GM12878 (cell line): ENCODE data around the gene B3GNT2. TPM values are rescaled to one million over a fixed set of nuclear protein-coding genes. Genes with fewer than 3 reads are reported as not detected.

Experiments
- ATAC-seq: fragments of 200-7000 bp; cut with Tn5 transposase; 3 replicates; pipeline ENCODE4 v1.9.1; 2020; ENCODE audit warnings: mild to moderate bottlenecking, moderate library complexity
- BruUV-seq: library from RNA; stranded (reverse); fragments of 400-500 nt; replicated peaks from 2 replicates; lab custom pipeline; 2021; lab: Mats Ljungman, UMichigan
- CTCF ChIA-PET: fragments of 300-600 bp; sonication (Branson Sonifier 250); formaldehyde crosslinking; extraction: SDS; loops from one replicate; lab custom pipeline; 2021; ENCODE audit warnings: inconsistent platforms; lab: Yijun Ruan, JAX
- POLR2A ChIA-PET: fragments of 350-600 bp; formaldehyde crosslinking; extraction: SDS; loops from one replicate; lab custom pipeline; 2021; ENCODE audit warnings: inconsistent platforms; lab: Charles Lee
- RAD21 ChIA-PET: fragments of 300-600 bp; sonication (Branson Sonifier 250); formaldehyde crosslinking; loops from one replicate; lab custom pipeline; 2023; ENCODE audit warnings: antibody characterized with exemption; ENCODE audit not compliant: unreplicated experiment; lab: Charles Lee
- SMC1A ChIA-PET: fragments of 300-600 bp; sonication (Branson Sonifier 250); formaldehyde crosslinking; loops from one replicate; lab custom pipeline; 2023; ENCODE audit not compliant: unreplicated experiment, uncharacterized antibody; lab: Charles Lee
- DNase-seq: peaks from one replicate; pipeline ENCODE4 v3.0.0-alpha.2; 2011; ENCODE audit warnings: low read depth, low spot score
- FAIRE-seq: peaks from 3 replicates; lab custom pipeline; 2011; peaks lifted over from hg19 to GRCh38; lab: Jason Lieb, UNC
- H2AFZ ChIP-seq: 2 replicates; pipeline ENCODE4 v1.6.0; 2011; ENCODE audit warnings: low read depth, low read length, control low read depth; ENCODE audit not compliant: control insufficient read depth
- H3K27ac ChIP-seq: 2 replicates; pipeline ENCODE4 v1.5.1; 2011; ENCODE audit warnings: control low read depth; ENCODE audit not compliant: control insufficient read depth, insufficient read depth
- H3K27me3 ChIP-seq, 2 experiments: replicated peaks in 1 of 2; 2 replicates each; pipeline versions ENCODE4 v1.6.0 to v1.6.1; 2011; ENCODE audit warnings: low read length in 1 of 2; ENCODE audit not compliant: control insufficient read depth in 2 of 2, insufficient read depth in 2 of 2
- H3K36me3 ChIP-seq, 2 experiments: 2 replicates each; pipeline ENCODE4 v1.5.1; 2011; ENCODE audit warnings: low read length in 1 of 2; ENCODE audit not compliant: control insufficient read depth in 2 of 2, insufficient read depth in 2 of 2
- H3K4me1 ChIP-seq: 2 replicates; pipeline ENCODE4 v1.6.1; 2011; ENCODE audit warnings: mild to moderate bottlenecking, low read length, moderate library complexity, mixed read lengths; ENCODE audit not compliant: control insufficient read depth, insufficient read depth
- H3K4me2 ChIP-seq: 2 replicates; pipeline ENCODE4 v1.6.0; 2011; ENCODE audit warnings: control low read depth; ENCODE audit not compliant: control insufficient read depth, insufficient read depth
- H3K4me3 ChIP-seq: fragments of 200-600 bp; sonication (generic); 2 replicates; pipeline ENCODE4 v1.5.1; 2016
- H3K79me2 ChIP-seq: 2 replicates; pipeline ENCODE4 v1.6.0; 2011; ENCODE audit warnings: low read length; ENCODE audit not compliant: control insufficient read depth, insufficient read depth
- H3K9ac ChIP-seq: 2 replicates; pipeline ENCODE4 v1.8.0; 2011; ENCODE audit warnings: low read length, control low read depth, mixed read lengths; ENCODE audit not compliant: control insufficient read depth, insufficient read depth
- H3K9me3 ChIP-seq: replicated peaks from 3 replicates; pipeline ENCODE4 v1.5.1; 2011; ENCODE audit warnings: mild to moderate bottlenecking, low read length; ENCODE audit not compliant: control insufficient read depth, insufficient read depth
- H4K20me1 ChIP-seq: 2 replicates; pipeline ENCODE4 v1.6.0; 2011; ENCODE audit not compliant: control insufficient read depth, insufficient read depth
- ASH2L ChIP-seq: fragments of 300-600, 200-600 bp; sonication (generic); IDR thresholded peaks from 2 replicates; pipeline ENCODE4 v1.6.1; 2017; ENCODE audit warnings: low read depth, mild to moderate bottlenecking, borderline replicate concordance
- ATF7 ChIP-seq: fragments of 450-650 bp; IDR thresholded peaks from 2 replicates; pipeline ENCODE4 v1.6.1; 2016; ENCODE audit warnings: low read depth, mild to moderate bottlenecking
- GABPA ChIP-seq: IDR thresholded peaks from 2 replicates; pipeline ENCODE4 v1.6.1; 2014; ENCODE audit warnings: antibody characterized with exemption, low read depth, mild to moderate bottlenecking, inconsistent platforms
- MEF2B ChIP-seq: fragments of 450-650 bp; IDR thresholded peaks from 2 replicates; pipeline ENCODE4 v1.6.1; 2018; ENCODE audit warnings: mild to moderate bottlenecking, moderate library complexity; ENCODE audit not compliant: partially characterized antibody, poor library complexity, severe bottlenecking
- TARDBP ChIP-seq: IDR thresholded peaks from 2 replicates; pipeline ENCODE4 v1.6.1; 2016; ENCODE audit warnings: borderline replicate concordance
- YBX1 ChIP-seq: fragments of 450-650 bp; IDR thresholded peaks from 2 replicates; pipeline ENCODE4 v1.6.1; 2016; ENCODE audit warnings: antibody characterized with exemption
- YY1 ChIP-seq: IDR thresholded peaks from 2 replicates; pipeline ENCODE4 v1.6.1; 2011; ENCODE audit warnings: low read depth, mild to moderate bottlenecking, low read length
- ZNF207 ChIP-seq: fragments of 450-650 bp; IDR thresholded peaks from 2 replicates; pipeline ENCODE4 v1.6.1; 2014; ENCODE audit warnings: antibody characterized with exemption, mild to moderate bottlenecking, borderline replicate concordance
- ZZZ3 ChIP-seq: IDR thresholded peaks from 2 replicates; pipeline ENCODE4 v1.6.1; 2011; ENCODE audit warnings: low read depth; ENCODE audit not compliant: control insufficient read depth, insufficient read length
- WGBS: methylation state at CpG from one replicate; pipeline ENCODE4 v1.1.6; 2016; ENCODE audit warnings: low lambda C conversion rate; ENCODE audit not compliant: insufficient replicate concordance, insufficient coverage; ENCODE audit errors: missing lambda C conversion rate; 5-methylcytosine and 5-hydroxymethylcytosine counted together
- in situ Hi-C: fragments of 300-500 bp; cut with MboI; formaldehyde crosslinking; loops from 9 replicates; pipeline ENCODE4 v1.14.3; 2018; ENCODE audit warnings: mixed read lengths
- intact Hi-C: fragments of 100-400 bp; cut with micrococcal nuclease; formaldehyde crosslinking; loops from one replicate; pipeline ENCODE4 v1.14.2; 2022; ENCODE audit not compliant: unreplicated experiment
- polyA plus RNA-seq, 11 experiments: library from polyadenylated mRNA; depleted of rRNA in 4 of 11; unstranded in 6 of 11; stranded (reverse) in 5 of 11; fragments of >200 nt; fragmentation: Nextera tagmentation in 4 of 11; fragmentation: Illumina TruSeq in 1 of 11; extraction: Ambion mirVana in 4 of 11; extraction: Trizol in 1 of 11; gene quantifications; 1 replicate in 1 of 11; 2 replicates in 10 of 11; pipeline versions ENCODE4 v1.2.1 to v1.2.3, GENCODE V29; 2011 to 2016; ENCODE audit warnings: inconsistent platforms in 2 of 11, missing spikeins in 2 of 11, low read depth in 1 of 11
- total RNA-seq, 4 experiments: library from RNA; depleted of rRNA in 3 of 4; stranded (reverse); fragments of >200 nt in 3 of 4; fragmentation: Illumina TruSeq in 1 of 4; extraction: Trizol in 1 of 4; gene quantifications; 2 replicates each; pipeline versions ENCODE4 v1.2.1 to v1.2.3, GENCODE V29; 2013 to 2021

B3GNT2 gene
- total and polyA plus RNA-seq, 10 of the 15 experiments (the other 5 are each of a cell fraction or from before 2014, with no cell fraction given) = 19.7 to 103 (median 76.3) TPM

- no peaks in the 10 kb centered on the region for H3K36me3 ChIP-seq
- peaks cover 5% of the 10 kb centered on the region; the same call in 1 of the 2 replicates for H3K4me1 ChIP-seq
- RAD21 ChIA-PET = no interaction called here
- H3K9me3 ChIP-seq = no peaks in the 10 kb centered on the region
- SMC1A ChIA-PET = interaction anchor here (0.7 to 4.1 kb wide), 6 partner anchors 13 to 233 kb away, joined by 3 to 18 read pairs (median 3); no protein-coding TSS in a partner anchor
- 76% methylated on average over 5 of the region's 5 CpGs for WGBS
- H3K4me2 ChIP-seq = no peak overlapping the region
- POLR2A ChIA-PET = no interaction called here
- no peak for DNase-seq
- FAIRE-seq = no peak
- no peaks in the 10 kb centered on the region for H4K20me1 ChIP-seq
- in situ Hi-C loops (no loop called here), intact Hi-C loops (no loop called here)
- H2AFZ ChIP-seq = no peak overlapping the region
- CTCF ChIA-PET = interaction anchor here (1.6 kb wide), 1 partner anchor 19 kb away, joined by 6 read pairs; no protein-coding TSS in a partner anchor
- H3K27ac ChIP-seq = no peak overlapping the region
- no peak overlapping the region for H3K4me3 ChIP-seq
- no peak overlapping the region for H3K9ac ChIP-seq
- H3K79me2 ChIP-seq = no peaks in the 10 kb centered on the region
- TF ChIP-seq TARDBP = no peak
- TF ChIP-seq YBX1 = no peak
- no peak for TF ChIP-seq GABPA
- TF ChIP-seq MEF2B = no peak
- TF ChIP-seq ATF7 = peak; percentile 44; the same call in 1 of the 2 replicates
- no peak for TF ChIP-seq ZNF207
- TF ChIP-seq ASH2L = no peak
- no peak for TF ChIP-seq YY1
- no peak for TF ChIP-seq ZZZ3
- no peaks in the 10 kb centered on the region for H3K27me3 ChIP-seq
- BruUV-seq = no TSS peak
- ATAC-seq = no peak
Measured at GRCh38 chr2:62178741-62179271, 17.1 kb upstream of the B3GNT2 start.
